NB4 (cell line): ENCODE results near the gene CEP170B.

ENCODE experiments used
- MYC ChIP-seq: IDR thresholded peaks from 2 replicates; pipeline ENCODE4 v1.6.1; 2011; ENCODE audit warnings: low read depth, low read length
- POLR2A ChIP-seq: IDR thresholded peaks from 2 replicates; pipeline ENCODE4 v1.6.1; 2011; ENCODE audit warnings: mild to moderate bottlenecking; ENCODE audit not compliant: insufficient read length; ENCODE audit errors: extremely low read depth
- TF ChIP-seq, protein P1 (sequence below): IDR thresholded peaks from one replicate; pipeline ENCODE4 v1.5.1; 2012; ENCODE audit warnings: low read depth, low read length

DNA sequence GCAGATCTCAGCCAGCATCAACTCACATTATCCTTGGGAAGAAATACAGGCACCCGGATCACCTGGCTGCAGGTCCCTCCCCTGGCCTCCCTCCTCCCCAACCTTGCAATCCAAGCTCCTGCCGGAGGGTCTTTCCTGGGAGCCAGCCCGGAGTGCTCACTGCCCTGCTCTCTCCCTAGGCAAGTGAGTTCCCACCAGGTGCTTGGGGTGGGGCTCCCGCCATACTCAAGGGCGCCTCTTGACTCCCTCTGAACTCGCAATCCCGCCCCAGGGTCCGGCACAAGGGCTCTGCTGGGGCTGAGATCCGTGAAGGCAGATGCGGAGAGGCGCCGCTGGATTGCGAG, 1.2 kb upstream of the CEP170B start:
- TF ChIP-seq POLR2A (no peak), MYC (no peak)
- TF ChIP-seq, protein P1, sequence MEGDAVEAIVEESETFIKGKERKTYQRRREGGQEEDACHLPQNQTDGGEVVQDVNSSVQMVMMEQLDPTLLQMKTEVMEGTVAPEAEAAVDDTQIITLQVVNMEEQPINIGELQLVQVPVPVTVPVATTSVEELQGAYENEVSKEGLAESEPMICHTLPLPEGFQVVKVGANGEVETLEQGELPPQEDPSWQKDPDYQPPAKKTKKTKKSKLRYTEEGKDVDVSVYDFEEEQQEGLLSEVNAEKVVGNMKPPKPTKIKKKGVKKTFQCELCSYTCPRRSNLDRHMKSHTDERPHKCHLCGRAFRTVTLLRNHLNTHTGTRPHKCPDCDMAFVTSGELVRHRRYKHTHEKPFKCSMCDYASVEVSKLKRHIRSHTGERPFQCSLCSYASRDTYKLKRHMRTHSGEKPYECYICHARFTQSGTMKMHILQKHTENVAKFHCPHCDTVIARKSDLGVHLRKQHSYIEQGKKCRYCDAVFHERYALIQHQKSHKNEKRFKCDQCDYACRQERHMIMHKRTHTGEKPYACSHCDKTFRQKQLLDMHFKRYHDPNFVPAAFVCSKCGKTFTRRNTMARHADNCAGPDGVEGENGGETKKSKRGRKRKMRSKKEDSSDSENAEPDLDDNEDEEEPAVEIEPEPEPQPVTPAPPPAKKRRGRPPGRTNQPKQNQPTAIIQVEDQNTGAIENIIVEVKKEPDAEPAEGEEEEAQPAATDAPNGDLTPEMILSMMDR = no peak
